GM21390 (cell line): ENCODE results near the gene ZNF780B.

Experiments
- ATAC-seq: cut with Tn5 transposase; IDR thresholded peaks from one replicate; pipeline ENCODE4 v1.9.1; 2021; ENCODE audit not compliant: unreplicated experiment

The ZNF780B gene

DNA sequence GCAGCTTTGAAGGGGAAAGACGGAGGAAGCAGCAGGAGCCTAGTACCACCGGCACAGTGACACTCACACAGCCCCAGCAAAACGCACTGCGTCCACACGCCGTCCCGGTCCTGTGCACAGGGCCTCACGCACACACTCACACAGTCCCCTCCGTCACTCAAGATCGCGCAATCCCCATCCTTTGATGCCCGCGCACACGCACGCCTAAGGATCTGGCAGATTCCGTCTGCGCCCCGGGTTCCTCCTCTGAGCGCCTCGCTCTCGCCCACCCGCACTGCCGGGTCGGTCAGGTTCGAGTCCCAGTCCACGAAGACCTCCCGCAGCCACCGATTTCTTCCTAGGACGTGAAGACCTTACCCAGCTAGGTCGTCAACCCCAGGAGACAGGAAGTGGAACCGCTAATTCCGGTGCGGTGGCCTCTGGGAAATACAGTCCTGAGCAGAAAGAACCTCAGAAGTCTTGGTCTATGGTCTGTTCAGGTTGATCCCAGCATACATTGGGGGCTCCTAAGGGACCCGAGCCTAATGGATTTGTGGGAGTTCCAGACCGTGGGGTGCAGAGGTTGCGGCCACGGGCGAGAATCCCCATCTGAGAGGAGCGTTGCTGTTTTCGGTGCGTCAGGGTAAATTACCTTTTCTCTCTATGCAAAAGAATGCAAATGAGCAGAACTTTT, at the start of gene ZNF780B:
TSS of gene ZNF780B (minus strand) at position 400 of the 673 bp plus-strand sequence. CDS start 5,899 bp downstream, outside the sequence.
- no peak for ATAC-seq

DNA sequence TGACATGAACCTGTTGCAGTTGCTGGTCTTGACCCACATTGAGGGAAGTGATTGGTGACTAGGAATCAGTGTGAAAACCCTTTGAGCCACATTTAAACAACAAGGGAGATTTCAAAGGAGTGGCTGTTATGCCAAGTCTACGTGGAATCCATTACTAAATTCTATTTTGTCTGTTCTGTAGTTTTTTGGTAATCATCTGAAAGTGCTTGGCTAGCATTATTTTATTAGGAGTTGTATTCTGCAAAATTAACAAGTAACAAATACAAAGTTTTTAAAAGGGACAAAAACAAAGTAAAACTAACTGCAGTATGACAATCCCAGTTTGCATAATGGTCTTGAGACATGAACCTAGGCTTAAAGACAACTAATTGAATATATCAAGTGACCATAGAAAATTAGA, 48.7 kb upstream of the ZNF780B start:
- ATAC-seq: no peak

- no peak for ATAC-seq
Observed at GRCh38 chr19:40103600-40103999, 47.6 kb upstream of the ZNF780B start.

DNA sequence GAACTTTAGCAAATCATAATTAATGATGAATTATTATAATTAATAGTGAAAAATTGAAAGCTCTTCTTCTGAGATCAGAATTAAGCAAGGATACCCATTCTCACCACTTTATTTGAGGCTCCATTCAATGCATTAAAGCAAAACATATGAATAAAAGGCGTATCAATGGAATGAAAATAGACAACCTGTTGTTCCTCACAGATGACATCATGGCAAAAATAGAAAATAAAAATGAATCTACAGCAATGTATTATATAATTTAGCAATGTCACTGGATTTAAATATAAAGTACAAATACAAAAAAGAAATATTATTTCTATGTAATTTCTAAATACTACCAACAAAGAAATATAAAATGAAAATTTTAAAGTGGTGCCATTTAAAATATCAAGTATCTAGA, 45.8 kb upstream of the ZNF780B start:
- ATAC-seq: no peak

DNA sequence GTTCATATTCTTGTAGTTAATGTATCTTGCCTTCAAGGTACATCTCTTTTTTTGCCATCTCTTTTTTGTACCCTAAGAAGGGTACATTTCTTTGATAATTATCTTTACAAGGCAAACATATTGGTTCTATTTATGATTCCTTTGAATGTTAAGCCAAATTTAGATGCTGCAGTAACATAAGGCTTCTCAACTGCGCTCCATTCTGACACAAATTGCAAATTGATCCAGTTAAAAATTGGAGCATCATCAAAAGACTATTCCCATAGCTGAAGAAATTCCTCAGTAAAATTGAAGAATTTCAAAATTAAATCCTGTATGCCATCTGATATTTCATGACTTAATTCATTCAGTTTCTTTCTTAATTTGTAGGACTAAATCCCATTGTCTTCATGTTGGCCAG, 37.4 kb upstream of the ZNF780B start:
- ATAC-seq: no peak

DNA sequence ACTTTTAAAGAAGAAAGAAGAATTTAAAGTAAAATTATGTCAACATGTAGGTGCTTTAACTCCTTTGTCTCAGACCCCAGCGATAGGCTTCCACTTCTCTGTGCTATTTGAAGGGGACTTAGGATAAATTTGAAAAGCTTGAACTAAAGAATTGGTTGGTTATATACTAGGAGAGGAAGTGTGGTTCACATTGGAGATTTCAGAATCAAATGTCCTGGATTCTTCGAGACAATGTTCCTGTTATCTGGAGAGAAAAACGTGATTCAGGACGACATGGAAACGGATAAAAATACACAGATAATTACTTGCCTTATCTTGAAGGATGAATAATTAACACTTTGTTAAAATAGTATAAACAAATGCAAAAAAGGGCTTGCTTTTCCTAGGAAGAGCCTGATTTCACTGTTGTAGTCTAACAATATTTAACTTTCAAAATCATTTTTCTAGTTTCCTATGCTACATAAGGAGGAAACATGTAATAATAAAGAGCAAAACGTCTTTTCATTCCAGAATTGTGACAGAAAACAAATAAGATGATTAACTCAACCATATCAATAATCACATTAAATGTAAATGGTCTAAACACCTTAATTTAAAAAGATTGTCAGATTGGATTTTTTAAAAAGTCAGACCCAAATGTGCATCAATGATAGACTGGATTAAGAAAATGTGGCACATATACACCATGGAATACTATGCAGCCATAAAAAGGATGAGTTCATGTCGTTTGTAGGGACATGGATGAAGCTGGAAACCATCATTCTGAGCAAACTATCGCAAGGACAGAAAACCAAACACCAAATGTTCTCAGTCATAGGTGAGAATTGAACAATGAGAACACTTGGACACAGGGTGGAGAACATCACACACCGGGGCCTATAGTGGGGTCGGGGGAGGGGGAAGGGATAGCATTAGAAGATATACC, 35.4 kb upstream of the ZNF780B start:
- ATAC-seq: no peak

DNA sequence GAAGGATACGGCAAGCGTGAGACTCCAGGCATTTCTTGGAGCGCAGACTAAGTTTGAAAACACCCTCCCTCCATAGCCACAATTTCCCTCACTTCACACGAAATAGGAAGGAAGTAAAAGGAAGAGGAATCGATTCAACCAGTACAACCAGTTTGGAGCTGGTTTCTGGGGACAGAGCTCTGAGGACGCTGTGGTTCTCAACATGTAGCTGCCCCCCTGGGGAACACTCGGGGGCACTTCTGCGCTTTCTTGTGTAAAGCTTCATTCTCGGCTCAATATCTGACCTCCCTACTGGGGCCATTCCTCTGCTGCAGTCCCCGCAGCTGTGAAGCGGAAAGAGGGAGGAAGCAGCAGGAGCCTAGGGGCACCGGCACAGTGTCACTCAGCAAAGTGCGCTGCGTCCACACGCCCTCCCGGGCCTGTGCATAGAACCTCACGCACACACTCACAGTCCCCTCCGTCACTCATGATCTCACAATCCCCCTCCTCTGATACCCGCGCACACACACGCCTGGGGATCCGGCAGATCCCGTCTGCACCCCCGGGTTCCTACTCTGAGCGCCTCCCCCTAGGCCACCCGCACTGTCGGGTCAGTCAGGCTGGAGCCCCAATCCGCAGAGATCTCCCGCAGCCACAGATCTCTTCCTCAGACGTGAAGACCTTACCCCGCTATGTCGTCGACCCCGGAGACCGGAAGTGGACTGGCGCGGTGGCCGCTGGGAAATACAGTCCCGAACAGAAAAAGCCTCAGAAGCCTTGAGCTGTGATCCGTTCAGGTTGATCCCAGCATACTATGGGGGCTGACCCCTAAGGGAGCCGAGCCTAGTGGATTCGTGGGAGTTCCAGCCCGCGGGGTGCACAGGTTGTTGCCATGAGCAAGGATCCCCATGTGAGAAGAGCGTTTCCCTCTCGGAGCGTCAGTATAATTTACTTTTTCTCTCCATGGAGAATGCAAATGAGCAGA, 34.5 kb upstream of the ZNF780B start, which contains the start of gene ZNF780A:
TSS of gene ZNF780A (minus strand) at position 703 of the 964 bp plus-strand sequence. CDS start 6,190 bp downstream, outside the sequence.
- ATAC-seq: no peak

- no peak for ATAC-seq
Observed at GRCh38 chr19:40089462-40089861, 33.4 kb upstream of the ZNF780B start.

- ATAC-seq: no peak
Observed at GRCh38 chr19:40088299-40089047, 32.4 kb upstream of the ZNF780B start.

GRCh38 chr19:40084948-40085347, 28.9 kb upstream of the ZNF780B start:
- ATAC-seq: no peak

GRCh38 chr19:40081411-40081810, 25.4 kb upstream of the ZNF780B start:
- ATAC-seq: no peak

DNA sequence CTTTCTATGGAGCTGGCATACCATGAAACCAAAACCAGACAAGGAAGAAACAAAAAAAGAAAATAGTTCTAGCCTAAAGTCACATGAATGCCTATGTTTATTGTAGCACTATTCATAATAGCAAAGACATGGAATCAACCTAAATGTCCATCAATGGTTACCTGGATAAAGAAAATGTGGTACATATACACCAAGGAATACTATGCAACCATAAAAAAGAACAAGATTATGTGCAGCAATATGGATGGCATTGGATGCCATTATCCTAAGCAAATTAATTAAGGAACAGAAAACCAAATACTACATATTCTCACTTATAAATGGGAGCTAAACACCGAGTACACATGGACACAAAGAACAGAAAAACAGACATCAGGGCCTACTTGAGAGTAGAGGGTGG, 24.3 kb upstream of the ZNF780B start:
- no peak for ATAC-seq

DNA sequence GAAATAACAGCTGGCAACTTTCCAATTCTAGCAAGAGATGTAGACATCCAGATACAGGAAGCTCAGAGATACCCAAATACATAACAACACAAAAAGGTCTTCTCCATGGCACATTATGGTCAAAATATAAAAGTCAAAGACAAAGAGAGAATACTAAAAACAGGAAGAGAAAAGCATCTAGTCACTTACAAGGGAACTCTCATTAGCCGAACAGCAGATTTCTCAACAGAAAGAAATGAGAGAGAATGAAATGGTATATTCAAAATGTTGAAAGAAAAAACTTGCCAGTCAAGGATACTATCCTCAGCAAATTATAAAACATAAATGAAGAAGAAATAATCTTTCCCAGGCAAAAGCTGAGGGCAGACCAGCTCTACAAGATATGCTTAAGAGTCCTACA, 22.3 kb upstream of the ZNF780B start:
- ATAC-seq: no peak

DNA sequence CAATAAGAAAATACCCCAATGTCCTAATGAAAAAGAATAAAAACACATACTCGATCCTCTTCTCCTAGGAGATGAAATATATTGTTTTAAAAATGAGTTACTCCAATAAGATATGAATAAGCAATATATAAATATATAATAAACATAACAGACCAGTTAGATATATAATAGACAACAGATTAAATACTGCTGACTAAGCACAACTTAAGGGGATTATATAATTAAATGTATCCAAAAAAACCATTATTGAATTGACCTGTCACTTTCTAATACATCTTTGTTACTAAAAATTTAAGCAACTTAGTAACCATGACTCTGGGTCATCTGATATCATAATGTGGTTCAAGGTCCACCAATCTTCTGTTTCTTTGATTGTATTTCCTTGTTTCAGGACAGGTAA, 14.0 kb upstream of the ZNF780B start:
- no peak for ATAC-seq

- no peak for ATAC-seq
Observed at GRCh38 chr19:40059624-40060023, 3.6 kb upstream of the ZNF780B start.

- no peak for ATAC-seq
Observed at GRCh38 chr19:40057166-40057565, 1.1 kb upstream of the ZNF780B start.

DNA sequence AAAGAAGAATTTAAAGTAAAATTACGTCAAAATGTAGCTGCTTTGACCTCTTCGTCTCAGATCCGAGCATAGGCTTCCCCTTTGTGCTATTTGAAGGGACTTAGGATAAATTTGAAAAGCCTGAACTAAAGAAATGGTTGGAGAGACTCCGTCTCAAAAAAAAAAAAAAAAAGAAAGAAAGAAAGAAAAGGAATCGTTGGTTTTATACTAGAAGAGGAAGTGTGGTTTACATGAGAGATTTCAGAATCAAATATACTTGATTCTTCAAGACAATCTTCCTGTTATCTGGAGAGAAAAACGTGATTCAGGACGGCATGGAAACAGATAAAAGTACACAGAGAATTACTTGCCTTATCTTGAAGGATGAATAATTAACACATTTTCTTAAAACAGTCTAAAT, 474 bp upstream of the ZNF780B start:
- ATAC-seq: no peak

DNA sequence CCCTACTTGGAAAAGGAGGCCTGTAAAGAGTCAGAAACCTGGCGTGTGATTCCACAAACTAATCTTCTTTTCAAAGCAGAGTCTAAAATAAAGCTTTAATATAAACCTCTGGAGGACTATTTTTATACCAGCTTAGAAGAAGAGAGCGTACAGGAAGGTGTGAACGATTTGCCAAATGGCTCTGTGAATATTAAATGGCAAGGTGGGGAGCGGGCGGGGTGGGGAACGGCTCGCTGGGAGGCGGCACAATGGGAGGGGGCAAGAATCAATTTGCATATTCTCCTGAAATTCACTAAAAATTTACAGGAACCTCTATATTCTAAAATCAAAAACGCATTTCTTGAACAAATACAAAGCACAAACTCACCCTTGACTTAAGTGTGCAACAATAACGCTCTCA, 982 bp downstream of the ZNF780B start:
- ATAC-seq: no peak

DNA sequence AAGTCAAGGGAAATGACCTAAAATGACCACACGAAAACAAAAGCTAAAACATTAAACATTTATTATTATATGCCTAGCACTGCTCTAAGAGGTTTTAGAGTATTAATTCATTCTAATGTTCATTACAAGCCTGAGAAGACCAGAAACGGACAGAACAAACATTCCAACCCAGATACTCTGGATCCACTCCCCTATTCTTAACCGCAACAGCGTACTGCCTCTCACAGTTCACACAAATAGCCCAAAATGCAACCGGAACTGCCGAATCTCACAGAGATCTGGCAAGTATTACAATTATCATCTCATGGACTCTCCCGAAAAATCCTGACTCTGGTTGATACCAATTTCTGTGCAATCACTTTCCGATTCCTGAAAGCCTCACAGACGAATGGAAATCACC, 1.4 kb downstream of the ZNF780B start:
- no peak for ATAC-seq

- no peak for ATAC-seq
Observed at GRCh38 chr19:40053491-40053890, 2.5 kb downstream of the ZNF780B start.
